Measurements from ENCODE around the gene FAM25A. TPM values are rescaled to one million over a fixed set of nuclear protein-coding genes. Genes with fewer than 3 reads are reported as not detected.
"Not testable (repeated sequence)": the region's sequence is repeated elsewhere in the genome, so short reads cannot be mapped to it uniquely, and the experiment has no call there.

FAM25A gene
- total RNA-seq, 4 donors from 2014 or later: not detected

- Histone ChIP-seq H3K27me3 (no peaks in the 10 kb centered on the region), H3K9me3 (no peaks in the 10 kb centered on the region), H3K36me3 (no peaks in the 10 kb centered on the region), H3K27ac (no peak overlapping the region), H3K4me1 (no peaks in the 10 kb centered on the region), H3K4me3 (replicated peaks in 1 of 3) (no peak overlapping the region)
- 53 to 62% methylated on average over 1 of the region's 1 CpG for WGBS, 2 donors
- intact Hi-C loops (cut with DNase I): no loop called here
- no peak for TF ChIP-seq POLR2A (IDR thresholded peaks at IDR 0.05)
- TF ChIP-seq CTCF (IDR thresholded peaks at IDR 0.05): no peak
- DNase-seq: no peak
Observed at GRCh38 chr10:86988520-86988919, 31.6 kb upstream of the FAM25A start.

DNA sequence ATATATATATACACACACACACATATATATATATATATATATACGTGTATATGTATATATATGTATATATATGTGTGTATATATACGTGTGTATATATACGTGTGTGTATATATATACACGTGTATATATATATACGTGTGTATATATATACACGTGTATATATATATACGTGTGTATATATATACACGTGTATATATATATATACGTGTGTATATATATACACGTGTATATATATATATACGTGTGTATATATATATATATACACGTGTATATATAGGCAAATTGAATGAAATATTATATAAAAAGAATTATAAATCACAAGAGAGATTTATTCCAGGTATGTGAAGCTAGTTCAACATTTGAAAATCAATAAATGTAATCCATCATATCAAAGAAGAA, 28.7 kb upstream of the FAM25A start:
- H3K4me1 ChIP-seq; H3K27me3 ChIP-seq; H3K27ac ChIP-seq; intact Hi-C loops (cut with DNase I); H3K9me3 ChIP-seq; DNase-seq; H3K36me3 ChIP-seq; H3K4me3 ChIP-seq (replicated peaks in 1 of 3): not testable (repeated sequence)
- 85 to 88% methylated on average over 12 of the region's 12 CpGs for WGBS, 2 donors

GRCh38 chr10:86992456-86992855, 27.6 kb upstream of the FAM25A start:
- H3K27ac ChIP-seq: no peak overlapping the region
- intact Hi-C loops (cut with DNase I): no loop called here
- no peaks in the 10 kb centered on the region for H3K27me3 ChIP-seq
- DNase-seq: no peak
- TF ChIP-seq POLR2A (IDR thresholded peaks at IDR 0.05) (no peak), CTCF (IDR thresholded peaks at IDR 0.05) (no peak)
- H3K4me1 ChIP-seq: no peaks in the 10 kb centered on the region
- no peaks in the 10 kb centered on the region for H3K36me3 ChIP-seq
- H3K9me3 ChIP-seq: no peaks in the 10 kb centered on the region
- H3K4me3 ChIP-seq (replicated peaks in 1 of 3): no peak overlapping the region

DNA sequence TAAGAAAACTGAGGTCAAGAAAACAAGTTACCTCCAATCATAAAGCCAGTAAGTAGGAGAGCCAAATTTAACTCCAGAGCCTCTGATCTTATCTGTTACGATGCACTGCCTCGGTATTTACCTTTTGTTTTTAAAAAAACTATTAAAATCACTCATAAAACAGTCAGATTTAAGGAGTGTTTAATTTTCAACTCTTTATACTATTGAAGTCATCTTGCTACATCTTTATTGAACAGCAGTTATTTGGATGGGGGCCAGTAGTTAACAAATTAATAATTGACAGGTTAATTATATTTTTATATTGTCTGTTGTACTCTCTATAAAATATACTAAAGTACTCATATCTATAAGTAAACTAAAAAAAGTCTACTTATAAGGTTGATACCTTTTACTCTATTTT, 27.2 kb upstream of the FAM25A start:
- DNase-seq: no peak
- no peaks in the 10 kb centered on the region for H3K4me1 ChIP-seq
- no peaks in the 10 kb centered on the region for H3K27me3 ChIP-seq
- intact Hi-C loops (cut with DNase I): no loop called here
- TF ChIP-seq CTCF (IDR thresholded peaks at IDR 0.05) (no peak), POLR2A (IDR thresholded peaks at IDR 0.05) (no peak)
- no peak overlapping the region for H3K27ac ChIP-seq
- H3K9me3 ChIP-seq: no peaks in the 10 kb centered on the region
- WGBS, 2 donors: 92 to 96% methylated on average over 2 of the region's 2 CpGs
- H3K36me3 ChIP-seq: no peaks in the 10 kb centered on the region
- no peak overlapping the region for H3K4me3 ChIP-seq (replicated peaks in 1 of 3)

GRCh38 chr10:86999802-87000403, 20.2 kb upstream of the FAM25A start:
- intact Hi-C loops (cut with DNase I); H3K27me3 ChIP-seq; H3K4me1 ChIP-seq; DNase-seq; H3K9me3 ChIP-seq; H3K36me3 ChIP-seq; H3K27ac ChIP-seq; H3K4me3 ChIP-seq (replicated peaks in 1 of 3): not testable (repeated sequence)
- WGBS, 2 donors: 82 to 84% methylated on average over 6 of the region's 6 CpGs

DNA sequence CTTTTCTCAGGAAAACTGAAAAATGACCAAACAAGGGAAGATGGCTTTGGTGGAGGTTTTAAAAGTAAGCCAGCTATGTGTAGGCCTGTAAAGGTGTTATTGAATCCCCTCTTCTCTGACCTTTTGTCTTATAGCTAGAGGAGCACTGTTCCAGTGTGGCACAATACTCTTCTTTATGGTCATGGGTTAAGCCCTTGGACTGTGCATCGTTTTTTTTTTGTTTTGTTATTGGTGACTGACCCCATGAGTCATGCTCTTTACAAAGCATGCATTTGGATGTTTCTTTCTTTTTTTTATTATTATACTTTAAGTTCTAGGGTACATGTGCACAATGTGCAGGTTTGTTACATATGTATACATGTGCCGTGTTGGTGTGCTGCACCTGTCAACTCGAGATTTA, 19.6 kb upstream of the FAM25A start:
- Histone ChIP-seq H3K36me3 (no peaks in the 10 kb centered on the region), H3K27ac (no peak overlapping the region), H3K4me1 (no peaks in the 10 kb centered on the region), H3K4me3 (replicated peaks in 1 of 3) (no peak overlapping the region), H3K27me3 (no peaks in the 10 kb centered on the region), H3K9me3 (no peaks in the 10 kb centered on the region)
- TF ChIP-seq CTCF (IDR thresholded peaks at IDR 0.05) (no peak), POLR2A (IDR thresholded peaks at IDR 0.05) (no peak)
- intact Hi-C loops (cut with DNase I): no loop called here
- DNase-seq: no peak
- WGBS, 2 donors: 78 to 81% methylated on average over 3 of the region's 3 CpGs

GRCh38 chr10:87007124-87007523, 13.0 kb upstream of the FAM25A start:
- H3K4me3 ChIP-seq (replicated peaks in 1 of 3); H3K27me3 ChIP-seq; DNase-seq; H3K9me3 ChIP-seq; intact Hi-C loops (cut with DNase I); H3K36me3 ChIP-seq; H3K4me1 ChIP-seq; H3K27ac ChIP-seq: not testable (repeated sequence)
- WGBS, 2 donors: 29 to 73% methylated on average over 1 of the region's 1 CpG

DNA sequence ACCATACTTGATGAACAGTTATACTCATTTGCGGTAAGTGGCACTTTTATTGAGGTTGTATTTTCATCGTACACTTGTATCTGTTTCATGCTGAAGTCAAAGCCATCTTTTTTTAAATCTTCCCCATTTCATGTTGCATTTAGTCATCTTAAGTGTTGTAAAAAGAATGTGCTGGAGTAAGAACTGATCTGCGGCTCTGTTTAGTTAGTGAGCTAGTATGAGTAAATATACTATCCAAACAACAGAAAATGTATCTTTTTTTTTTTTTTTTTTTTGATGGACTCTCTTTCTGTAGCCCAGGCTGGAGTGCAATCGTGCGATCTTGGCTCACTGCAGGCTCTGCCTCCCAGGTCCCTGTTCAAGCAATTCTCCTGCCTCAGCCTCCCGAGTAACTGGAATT, 12.4 kb upstream of the FAM25A start:
- H3K4me3 ChIP-seq (replicated peaks in 1 of 3); H3K4me1 ChIP-seq; H3K9me3 ChIP-seq; H3K36me3 ChIP-seq; H3K27me3 ChIP-seq; DNase-seq; intact Hi-C loops (cut with DNase I); H3K27ac ChIP-seq: not testable (repeated sequence)
- WGBS, 2 donors: 83% methylated on average over 6 of the region's 6 CpGs

GRCh38 chr10:87008303-87008702, 11.8 kb upstream of the FAM25A start:
- H3K4me1 ChIP-seq: not testable (repeated sequence)

More at GRCh38 chr10:87008303-87008702, 11.8 kb upstream of the FAM25A start:
- H3K36me3 ChIP-seq; H3K9me3 ChIP-seq; H3K4me3 ChIP-seq (replicated peaks in 1 of 3); H3K27me3 ChIP-seq; intact Hi-C loops (cut with DNase I); H3K27ac ChIP-seq; DNase-seq: not testable (repeated sequence)
- 96 to 97% methylated on average over 7 of the region's 7 CpGs for WGBS, 2 donors
